GM23248 (cell line): ENCODE measurements around the gene MAPK4. TPM values are rescaled to one million over a fixed set of nuclear protein-coding genes. Genes with fewer than 3 reads are reported as not detected.

Experiments
- DNase-seq: peaks from one replicate; pipeline ENCODE4 v3.0.0-alpha.2; 2015
- H2AFZ ChIP-seq: fragments of 200-600 bp; sonication (generic); 2 replicates; pipeline ENCODE4 v1.6.1; 2016; ENCODE audit warnings: antibody characterized with exemption
- H3F3A ChIP-seq: fragments of 200-600 bp; sonication (generic); 2 replicates; pipeline ENCODE4 v1.6.1; 2016; ENCODE audit warnings: mild to moderate bottlenecking, antibody characterized with exemption, mixed run types; ENCODE audit not compliant: insufficient read depth
- H3K27ac ChIP-seq: fragments of 200-600 bp; sonication (generic); 2 replicates; pipeline ENCODE4 v1.5.1; 2016; ENCODE audit warnings: mild to moderate bottlenecking
- H3K27me3 ChIP-seq: fragments of 200-600 bp; sonication (generic); replicated peaks from 2 replicates; pipeline ENCODE4 v1.6.1; 2016; ENCODE audit warnings: mild to moderate bottlenecking; ENCODE audit not compliant: insufficient read depth
- H3K36me3 ChIP-seq: fragments of 200-600 bp; sonication (generic); 2 replicates; pipeline ENCODE4 v1.6.1; 2016; ENCODE audit warnings: low read depth, mild to moderate bottlenecking
- H3K4me1 ChIP-seq: fragments of 200-600 bp; sonication (generic); 2 replicates; pipeline ENCODE4 v1.6.1; 2016; ENCODE audit warnings: mild to moderate bottlenecking; ENCODE audit not compliant: insufficient read depth
- H3K4me2 ChIP-seq: fragments of 200-600 bp; sonication (generic); one replicate; pipeline ENCODE4 v1.6.1; 2016; ENCODE audit warnings: mild to moderate bottlenecking; ENCODE audit not compliant: unreplicated experiment
- H3K4me3 ChIP-seq: fragments of 200-600 bp; sonication (generic); 2 replicates; pipeline ENCODE4 v1.5.1; 2016; ENCODE audit warnings: mild to moderate bottlenecking
- H3K79me2 ChIP-seq: fragments of 200-600 bp; sonication (generic); 2 replicates; pipeline ENCODE4 v1.6.1; 2016; ENCODE audit warnings: mild to moderate bottlenecking; ENCODE audit not compliant: insufficient read depth
- H3K9ac ChIP-seq: fragments of 200-600 bp; sonication (generic); 2 replicates; pipeline ENCODE4 v1.6.1; 2016; ENCODE audit warnings: mild to moderate bottlenecking
- H3K9me2 ChIP-seq: fragments of 200-600 bp; sonication (generic); 2 replicates; pipeline ENCODE4 v1.6.1; 2016; ENCODE audit warnings: mixed run types, mild to moderate bottlenecking, moderate library complexity; ENCODE audit not compliant: insufficient read depth
- H3K9me3 ChIP-seq: fragments of 200-600 bp; sonication (generic); one replicate; pipeline ENCODE4 v1.6.1; 2017; ENCODE audit warnings: low read depth
- H4K20me1 ChIP-seq: fragments of 200-600 bp; sonication (generic); 2 replicates; pipeline ENCODE4 v1.6.0; 2016; ENCODE audit not compliant: insufficient read depth
- EZH2 ChIP-seq: fragments of 200-600 bp; sonication (generic); IDR thresholded peaks from 2 replicates; pipeline ENCODE4 v1.6.1; 2018; ENCODE audit warnings: antibody characterized with exemption, mild to moderate bottlenecking; ENCODE audit not compliant: insufficient read depth, poor library complexity, severe bottlenecking
- EZH2phosphoT487 ChIP-seq: fragments of 200-600 bp; sonication (generic); IDR thresholded peaks from 2 replicates; pipeline ENCODE4 v1.6.1; 2018; ENCODE audit warnings: antibody characterized with exemption, moderate library complexity, mild to moderate bottlenecking, low read depth; ENCODE audit not compliant: insufficient read depth
- WGBS, 2 experiments: methylation state at CpG; one replicate each; pipeline ENCODE4 v1.1.6; 2015 to 2017; ENCODE audit warnings: low lambda C conversion rate in 2 of 2, low coverage in 1 of 2; ENCODE audit errors: missing lambda C conversion rate in 2 of 2; 5-methylcytosine and 5-hydroxymethylcytosine counted together
- in situ Hi-C: fragments of 300-500 bp; cut with MboI; formaldehyde crosslinking; loops from 2 replicates; pipeline ENCODE4 v1.15.0; 2020
- polyA plus RNA-seq: library from polyadenylated mRNA; unstranded; fragments of >200 nt; fragmentation: Nextera tagmentation; extraction: Ambion mirVana; gene quantifications from 2 replicates; pipeline ENCODE4 v1.2.1, GENCODE V29; 2016
- total RNA-seq: library from RNA; depleted of rRNA; stranded (reverse); fragments of >200 nt; shearing (Covaris generic); gene quantifications from 2 replicates; pipeline ENCODE4 v1.2.3, GENCODE V29; 2014

The MAPK4 gene
- total and polyA plus RNA-seq, 2 experiments from 2014 or later, result 0.22 TPM; not detected in 1

GRCh38 chr18:50722311-50722710 is 162.4 kb downstream of the MAPK4 start:
- Histone ChIP-seq H3K27me3 (no peaks in the 10 kb centered on the region), H3K4me2 (no peak overlapping the region), H3K9ac (no peak overlapping the region), H4K20me1 (no peaks in the 10 kb centered on the region), H3K27ac (no peak overlapping the region), H3K79me2 (no peaks in the 10 kb centered on the region), H3K36me3 (no peaks in the 10 kb centered on the region), H3K4me1 (no peaks in the 10 kb centered on the region), H3K9me2 (no peaks in the 10 kb centered on the region), H3F3A (no peaks in the 10 kb centered on the region), H3K4me3 (no peak overlapping the region), H3K9me3 (no peaks in the 10 kb centered on the region), H2AFZ (no peak overlapping the region)
- in situ Hi-C loops, result no loop called here
- no peak for DNase-seq
- TF ChIP-seq EZH2, result no peak
- TF ChIP-seq EZH2phosphoT487, result no peak
- WGBS, 2 experiments, result 44 to 63% methylated on average over 4 of the region's 4 CpGs

- no peak for TF ChIP-seq EZH2phosphoT487
- no peak overlapping the region for H3K27ac ChIP-seq
- H3F3A ChIP-seq, result no peaks in the 10 kb centered on the region
- DNase-seq, result no peak
- in situ Hi-C loops, result no loop called here
- H3K4me3 ChIP-seq, result no peak overlapping the region
- WGBS, 2 experiments, result 22 to 23% methylated on average over 5 of the region's 5 CpGs
- H3K9ac ChIP-seq, result no peak overlapping the region
- H3K79me2 ChIP-seq, result no peaks in the 10 kb centered on the region
- no peak overlapping the region for H3K4me2 ChIP-seq
- no peaks in the 10 kb centered on the region for H3K27me3 ChIP-seq
- no peak overlapping the region for H2AFZ ChIP-seq
- no peaks in the 10 kb centered on the region for H3K9me2 ChIP-seq
- no peaks in the 10 kb centered on the region for H4K20me1 ChIP-seq
- H3K4me1 ChIP-seq, result no peaks in the 10 kb centered on the region
- no peaks in the 10 kb centered on the region for H3K36me3 ChIP-seq
- no peaks in the 10 kb centered on the region for H3K9me3 ChIP-seq
Measured at GRCh38 chr18:50724751-50725151, 164.9 kb downstream of the MAPK4 start.

GRCh38 chr18:50726960-50727589 is 167.2 kb downstream of the MAPK4 start:
- H3K4me2 ChIP-seq, result no peak overlapping the region
- H3K9me2 ChIP-seq, result no peaks in the 10 kb centered on the region
- no peak overlapping the region for H3K4me3 ChIP-seq
- no peaks in the 10 kb centered on the region for H3K79me2 ChIP-seq
- no peak overlapping the region for H3K9ac ChIP-seq
- no peaks in the 10 kb centered on the region for H3K36me3 ChIP-seq
- DNase-seq, result no peak
- no peaks in the 10 kb centered on the region for H3K27me3 ChIP-seq
- no peak overlapping the region for H3K27ac ChIP-seq
- no peak overlapping the region for H2AFZ ChIP-seq
- H4K20me1 ChIP-seq, result no peaks in the 10 kb centered on the region
- TF ChIP-seq EZH2phosphoT487 (no peak), EZH2 (no peak)
- 25 to 29% methylated on average over 10 of the region's 10 CpGs for WGBS, 2 experiments
- no peaks in the 10 kb centered on the region for H3F3A ChIP-seq
- H3K4me1 ChIP-seq, result no peaks in the 10 kb centered on the region
- in situ Hi-C loops, result no loop called here
- no peaks in the 10 kb centered on the region for H3K9me3 ChIP-seq

- Histone ChIP-seq H3K36me3 (no peaks in the 10 kb centered on the region), H3K27me3 (no peaks in the 10 kb centered on the region), H3F3A (no peaks in the 10 kb centered on the region), H3K27ac (no peak overlapping the region), H3K4me1 (no peaks in the 10 kb centered on the region), H3K4me2 (no peak overlapping the region), H3K9ac (no peak overlapping the region), H3K4me3 (no peak overlapping the region), H2AFZ (no peak overlapping the region), H4K20me1 (no peaks in the 10 kb centered on the region), H3K9me3 (no peaks in the 10 kb centered on the region), H3K9me2 (no peaks in the 10 kb centered on the region), H3K79me2 (no peaks in the 10 kb centered on the region)
- no peak for TF ChIP-seq EZH2
- in situ Hi-C loops, result no loop called here
- DNase-seq, result no peak
- WGBS, 2 experiments, result 23% methylated on average over 10 of the region's 10 CpGs
Measured at GRCh38 chr18:50727721-50728471, 168.0 kb downstream of the MAPK4 start.
